Left hindlimb (tissue), 1 donor: ENCODE measurements around the gene IFT25.

ENCODE experiments used
- DNase-seq: peaks from one replicate; pipeline ENCODE4 v3.0.0-alpha.2; 2018

IFT25 gene

GRCh38 chr1:53927376-53927881, 18.1 kb downstream of the IFT25 start:
- no peak for DNase-seq

- no peak for DNase-seq
Measured at GRCh38 chr1:53919675-53920066, 25.8 kb downstream of the IFT25 start.

GRCh38 chr1:53918343-53918742, 27.2 kb downstream of the IFT25 start:
- no peak for DNase-seq

- no peak for DNase-seq
Measured at GRCh38 chr1:53913352-53914033, 32.0 kb downstream of the IFT25 start.

- no peak for DNase-seq
Measured at GRCh38 chr1:53911442-53911841, 34.1 kb downstream of the IFT25 start.

- DNase-seq: no peak
Measured at GRCh38 chr1:53909946-53910345, 35.6 kb downstream of the IFT25 start.

- DNase-seq: no peak
Measured at GRCh38 chr1:53906121-53906520, 39.4 kb downstream of the IFT25 start.

GRCh38 chr1:53905509-53905908, 40.0 kb downstream of the IFT25 start:
- no peak for DNase-seq

- DNase-seq: no peak
Measured at GRCh38 chr1:53902235-53903138, 43.0 kb downstream of the IFT25 start.

- DNase-seq: no peak
Measured at GRCh38 chr1:53899708-53900107, 45.8 kb downstream of the IFT25 start.

- DNase-seq: peak; percentile 54
Measured at GRCh38 chr1:53899206-53899628, 46.3 kb downstream of the IFT25 start.

- no peak for DNase-seq
Measured at GRCh38 chr1:53896635-53897229, 48.8 kb downstream of the IFT25 start.

- no peak for DNase-seq
Measured at GRCh38 chr1:53895421-53895820, 50.1 kb downstream of the IFT25 start.

- DNase-seq: no peak
Measured at GRCh38 chr1:53894644-53895043, 50.9 kb downstream of the IFT25 start.

GRCh38 chr1:53893999-53894636, 51.4 kb downstream of the IFT25 start, which contains the start of gene DIO1:
DIO1 (plus strand) TSS chr1:53894187; CDS start chr1:53894211, 24 bp downstream.
- DNase-seq: no peak

GRCh38 chr1:53892911-53893310, 52.6 kb downstream of the IFT25 start:
- DNase-seq: no peak

- DNase-seq: no peak
Measured at GRCh38 chr1:53891678-53892077, 53.8 kb downstream of the IFT25 start.

- DNase-seq: no peak
Measured at GRCh38 chr1:53891018-53891417, 54.5 kb downstream of the IFT25 start.

- DNase-seq: no peak
Measured at GRCh38 chr1:53890522-53890941, 55.0 kb downstream of the IFT25 start.

GRCh38 chr1:53889304-53890298, 55.9 kb downstream of the IFT25 start, which contains the start of gene YIPF1:
YIPF1 (minus strand) TSS chr1:53889797; CDS start chr1:53888937, 860 bp downstream.
- DNase-seq: peak; percentile 93

GRCh38 chr1:53888681-53889080, 56.8 kb downstream of the IFT25 start:
- no peak for DNase-seq
